Transverse colon (tissue), 4 donors: ENCODE results near the gene PHGDH. TPM values are rescaled to one million over a fixed set of nuclear protein-coding genes. Genes with fewer than 3 reads are reported as not detected.

ENCODE experiments used
- DNase-seq: peaks from one replicate; pipeline ENCODE4 v3.0.0-alpha.2; 2019
- H3K27ac ChIP-seq, 4 donors: fragments of 200-600 bp; sonication (generic); 2 replicates each; pipeline ENCODE4 v1.5.1; 2016 to 2018; ENCODE audit warnings: inconsistent platforms in 4 of 4
- H3K27me3 ChIP-seq: fragments of 200-600 bp; sonication (generic); 2 replicates; pipeline ENCODE4 v1.5.1; 2017; ENCODE audit warnings: inconsistent platforms
- H3K36me3 ChIP-seq, 4 donors: fragments of 200-600 bp; sonication (generic); 2 replicates each; pipeline ENCODE4 v1.5.1; 2017 to 2019; ENCODE audit warnings: inconsistent platforms in 4 of 4
- H3K4me1 ChIP-seq, 4 donors: fragments of 200-600 bp; sonication (generic); 2 replicates each; pipeline ENCODE4 v1.5.1; 2017 to 2020; ENCODE audit warnings: inconsistent platforms in 4 of 4
- H3K4me3 ChIP-seq, 4 donors: fragments of 200-600 bp; sonication (generic); 1 replicate in 1 of 4; 2 replicates in 3 of 4; pipeline versions ENCODE4 v1.5.1 to v1.6.1; 2017 to 2019; ENCODE audit warnings: inconsistent platforms in 4 of 4
- H3K9me3 ChIP-seq, 2 donors: fragments of 200-600 bp; sonication (generic); 2 replicates each; pipeline ENCODE4 v1.5.1; 2017 to 2019; ENCODE audit warnings: inconsistent platforms in 2 of 2
- EP300 ChIP-seq: sonication (generic); formaldehyde crosslinking; IDR thresholded peaks from one replicate; pipeline ENCODE4 v1.6.1; 2017; ENCODE audit warnings: antibody characterized with exemption, low read depth
- POLR2A ChIP-seq: fragments of 450-650 bp; IDR thresholded peaks from one replicate; pipeline ENCODE4 v1.6.1; 2016; ENCODE audit warnings: antibody characterized with exemption, mild to moderate bottlenecking, moderate library complexity
- POLR2AphosphoS5 ChIP-seq, 3 donors: sonication (generic); formaldehyde crosslinking; IDR thresholded peaks; one replicate each; pipeline ENCODE4 v1.6.1; 2016; ENCODE audit warnings: antibody characterized with exemption in 3 of 3
- WGBS, 2 donors: methylation state at CpG; one replicate each; pipeline ENCODE4 v1.1.5; 2018; ENCODE audit warnings: low coverage in 1 of 2; 5-methylcytosine and 5-hydroxymethylcytosine counted together
- in situ Hi-C, 4 donors: fragments of 200-750 bp; cut with MboI; loops; one replicate each; pipeline versions ENCODE4 v1.15.0 to v1.15.1; 2017; ENCODE audit warnings: low sequenced_read_pairs in 3 of 4, low pct_ligation_motif_present in 1 of 4, low pct_unique_long_range_greater_than_20kb in 1 of 4
- intact Hi-C: fragments of 100-400 bp; cut with DNase I; formaldehyde crosslinking; loops from one replicate; pipeline ENCODE4 v1.15.1; 2023; ENCODE audit warnings: low total_unique reads
- total RNA-seq, 4 donors: library from RNA; depleted of rRNA; stranded (reverse); fragments of >200 nt; gene quantifications; one replicate each; pipeline ENCODE4 v1.1.0, GENCODE V29; 2016
- TF ChIP-seq, protein P1 (sequence below), 5 experiments: fragments of 200-600 bp in 3 of 5; fragments of 450-650 bp in 2 of 5; sonication (generic) in 3 of 5; IDR thresholded peaks; 1 replicate in 2 of 5; 2 replicates in 3 of 5; pipeline ENCODE4 v1.5.1; 2016 to 2017; ENCODE audit warnings: antibody characterized with exemption in 5 of 5, inconsistent platforms in 3 of 5, mild to moderate bottlenecking in 2 of 5, moderate library complexity in 1 of 5

The PHGDH gene
- total RNA-seq, 4 donors from 2014 or later: 4.2 to 11.9 (median 8.1) TPM

DNA sequence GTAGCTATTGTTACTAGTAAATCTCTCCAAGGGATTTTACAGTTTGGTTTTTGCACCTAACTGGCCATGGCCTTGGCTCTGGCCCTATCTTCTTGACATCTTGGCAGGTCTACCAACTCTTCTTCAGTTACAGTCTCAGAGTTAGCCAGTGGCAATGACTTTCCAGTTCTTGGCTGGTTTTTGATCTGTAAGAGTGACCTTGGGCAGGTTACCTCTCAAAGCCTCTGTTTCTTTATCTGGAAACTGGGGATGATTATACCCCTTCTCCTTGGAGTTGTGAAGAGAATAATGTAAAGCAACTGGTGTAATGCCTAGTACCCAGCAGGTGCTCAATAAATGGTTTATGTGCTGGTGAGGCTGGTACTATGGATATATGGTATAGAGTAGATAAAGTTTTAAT lies 6.7 kb downstream of the PHGDH start:
- H3K27me3 ChIP-seq: peaks cover under 1% of the 10 kb centered on the region
- H3K4me1 ChIP-seq: peaks cover 0 to 8% (median 5%) of the 10 kb centered on the region in 4 donors
- TF ChIP-seq EP300: no peak
- no peak for TF ChIP-seq POLR2A
- TF ChIP-seq POLR2AphosphoS5 (IDR thresholded peaks at IDR 0.05): no peak
- TF ChIP-seq, protein P1, sequence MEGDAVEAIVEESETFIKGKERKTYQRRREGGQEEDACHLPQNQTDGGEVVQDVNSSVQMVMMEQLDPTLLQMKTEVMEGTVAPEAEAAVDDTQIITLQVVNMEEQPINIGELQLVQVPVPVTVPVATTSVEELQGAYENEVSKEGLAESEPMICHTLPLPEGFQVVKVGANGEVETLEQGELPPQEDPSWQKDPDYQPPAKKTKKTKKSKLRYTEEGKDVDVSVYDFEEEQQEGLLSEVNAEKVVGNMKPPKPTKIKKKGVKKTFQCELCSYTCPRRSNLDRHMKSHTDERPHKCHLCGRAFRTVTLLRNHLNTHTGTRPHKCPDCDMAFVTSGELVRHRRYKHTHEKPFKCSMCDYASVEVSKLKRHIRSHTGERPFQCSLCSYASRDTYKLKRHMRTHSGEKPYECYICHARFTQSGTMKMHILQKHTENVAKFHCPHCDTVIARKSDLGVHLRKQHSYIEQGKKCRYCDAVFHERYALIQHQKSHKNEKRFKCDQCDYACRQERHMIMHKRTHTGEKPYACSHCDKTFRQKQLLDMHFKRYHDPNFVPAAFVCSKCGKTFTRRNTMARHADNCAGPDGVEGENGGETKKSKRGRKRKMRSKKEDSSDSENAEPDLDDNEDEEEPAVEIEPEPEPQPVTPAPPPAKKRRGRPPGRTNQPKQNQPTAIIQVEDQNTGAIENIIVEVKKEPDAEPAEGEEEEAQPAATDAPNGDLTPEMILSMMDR (IDR thresholded peaks at IDR 0.05): no peak
- no peak for DNase-seq
- H3K9me3 ChIP-seq: no peaks in the 10 kb centered on the region
- no peak overlapping the region for H3K27ac ChIP-seq
- no peaks in the 10 kb centered on the region for H3K36me3 ChIP-seq
- in situ Hi-C loops: no loop called here
- no peak overlapping the region for H3K4me3 ChIP-seq
- intact Hi-C loops: no loop called here

DNA sequence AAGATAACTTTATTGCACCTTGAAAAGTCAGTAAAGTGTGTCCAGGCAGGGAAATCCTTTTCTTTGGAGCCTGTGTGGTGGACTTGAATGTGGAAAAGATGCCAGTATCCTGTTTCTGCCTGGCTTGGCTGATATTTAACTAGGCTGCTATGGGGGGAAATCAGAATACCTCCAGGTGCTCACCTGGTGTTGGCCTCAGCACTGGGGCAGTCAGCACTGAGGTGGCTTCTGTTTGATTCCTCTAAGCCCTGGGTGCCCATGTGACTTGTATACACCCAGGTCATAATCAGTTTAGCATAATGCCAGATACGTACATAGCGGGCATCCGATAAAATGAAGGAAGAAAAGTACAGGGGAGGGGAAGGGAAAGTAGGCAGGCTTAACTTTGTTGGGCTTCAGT lies 7.2 kb downstream of the PHGDH start:
- Histone ChIP-seq H3K36me3 (no peaks in the 10 kb centered on the region), H3K27ac (no peak overlapping the region), H3K9me3 (no peaks in the 10 kb centered on the region), H3K4me1 (peaks cover 0 to 2% (median under 1%) of the 10 kb centered on the region in 4 donors), H3K27me3 (no peaks in the 10 kb centered on the region), H3K4me3 (no peak overlapping the region)
- TF ChIP-seq POLR2AphosphoS5 (IDR thresholded peaks at IDR 0.05) (no peak), POLR2A (no peak), EP300 (no peak)
- TF ChIP-seq, protein P1 (IDR thresholded peaks at IDR 0.05): no peak
- WGBS, 2 donors: 61 to 100% methylated on average over 3 of the region's 3 CpGs
- intact Hi-C loops (no loop called here), in situ Hi-C loops (no loop called here)
- no peak for DNase-seq

DNA sequence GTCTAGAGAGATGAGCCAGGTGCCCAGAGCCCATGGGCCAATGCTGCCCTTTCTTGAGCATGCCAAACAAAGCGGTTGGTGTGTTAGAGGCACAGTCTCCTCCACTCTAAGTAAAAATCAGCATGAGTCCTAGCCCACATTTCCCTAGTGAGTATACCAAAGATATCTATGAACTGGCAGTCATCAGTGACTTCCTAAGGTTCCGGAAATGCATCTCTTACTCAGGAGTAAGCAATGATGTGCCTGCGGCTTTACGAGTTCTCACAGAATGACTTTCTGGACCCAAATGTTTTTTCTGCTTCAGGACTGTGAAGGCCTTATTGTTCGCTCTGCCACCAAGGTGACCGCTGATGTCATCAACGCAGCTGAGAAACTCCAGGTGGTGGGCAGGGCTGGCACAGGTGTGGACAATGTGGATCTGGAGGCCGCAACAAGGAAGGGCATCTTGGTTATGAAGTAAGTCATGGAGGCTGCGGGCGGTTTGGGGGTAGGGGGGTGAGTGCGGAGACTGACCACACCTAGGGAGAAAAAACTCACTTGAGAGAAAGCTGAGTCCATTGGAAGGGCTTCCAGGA lies 9.2 kb downstream of the PHGDH start:
- H3K36me3 ChIP-seq: no peaks in the 10 kb centered on the region
- 97 to 100% methylated on average over 4 to 11 of the region's 11 CpGs for WGBS, 2 donors
- no peaks in the 10 kb centered on the region for H3K27me3 ChIP-seq
- H3K27ac ChIP-seq: no peak overlapping the region
- H3K9me3 ChIP-seq: no peaks in the 10 kb centered on the region
- in situ Hi-C loops (no loop called here), intact Hi-C loops (no loop called here)
- no peaks in the 10 kb centered on the region for H3K4me1 ChIP-seq
- H3K4me3 ChIP-seq: no peak overlapping the region
- DNase-seq: no peak
- TF ChIP-seq EP300 (no peak), POLR2AphosphoS5 (IDR thresholded peaks at IDR 0.05) (no peak), POLR2A (no peak)
- TF ChIP-seq, protein P1 (IDR thresholded peaks at IDR 0.05): no peak

DNA sequence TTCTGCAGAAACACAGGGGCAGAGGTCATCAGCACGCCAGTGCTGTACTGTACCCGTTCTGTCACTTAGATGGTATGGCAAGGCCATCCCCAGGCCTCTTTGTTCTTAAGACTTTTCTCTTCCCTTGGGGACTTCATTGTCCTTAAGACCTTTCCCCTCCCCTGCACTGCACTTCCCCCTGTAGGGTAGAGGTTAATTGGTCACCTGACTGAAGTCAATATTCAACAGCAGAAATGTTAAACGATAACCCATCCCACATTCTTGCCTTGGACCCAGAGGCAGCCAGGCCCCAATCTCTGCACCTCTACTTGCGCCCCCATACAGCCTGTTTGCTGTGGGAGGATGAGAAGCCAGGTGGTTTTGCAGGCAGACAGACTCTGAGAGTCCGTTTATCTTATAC lies 10.2 kb downstream of the PHGDH start:
- H3K27me3 ChIP-seq: no peaks in the 10 kb centered on the region
- DNase-seq: no peak
- H3K4me3 ChIP-seq: no peak overlapping the region
- TF ChIP-seq, protein P1 (IDR thresholded peaks at IDR 0.05): no peak
- no peak for TF ChIP-seq POLR2A
- no peak for TF ChIP-seq POLR2AphosphoS5 (IDR thresholded peaks at IDR 0.05)
- TF ChIP-seq EP300: no peak
- H3K36me3 ChIP-seq: no peaks in the 10 kb centered on the region
- 53 to 77% methylated on average over 3 to 5 of the region's 5 CpGs for WGBS, 2 donors
- H3K27ac ChIP-seq: no peak overlapping the region
- intact Hi-C loops: no loop called here
- in situ Hi-C loops: no loop called here
- no peaks in the 10 kb centered on the region for H3K9me3 ChIP-seq
- no peaks in the 10 kb centered on the region for H3K4me1 ChIP-seq
